NT2/D1 (cell line): ENCODE results near the gene PPP1CC.

Experiments
- DNase-seq: peaks from one replicate; pipeline ENCODE4 v3.0.0-alpha.2; 2011; ENCODE audit warnings: low read depth, low spot score
- H3K27me3 ChIP-seq: 2 replicates; pipeline ENCODE4 v1.6.0; 2011; ENCODE audit warnings: mild to moderate bottlenecking; ENCODE audit not compliant: insufficient read length, insufficient read depth
- H3K36me3 ChIP-seq: 2 replicates; pipeline ENCODE4 v1.6.1; 2011; ENCODE audit warnings: mild to moderate bottlenecking, low read length, mixed read lengths; ENCODE audit not compliant: insufficient read depth, insufficient read length
- H3K4me1 ChIP-seq: 2 replicates; pipeline ENCODE4 v1.5.1; 2011; ENCODE audit not compliant: insufficient read depth, insufficient read length
- H3K4me3 ChIP-seq: 2 replicates; pipeline ENCODE4 v1.5.1; 2011; ENCODE audit warnings: low read depth; ENCODE audit not compliant: insufficient read length
- H3K9ac ChIP-seq: 2 replicates; pipeline ENCODE4 v1.6.0; 2011; ENCODE audit warnings: low read depth; ENCODE audit not compliant: insufficient read length
- H3K9me3 ChIP-seq: 2 replicates; pipeline ENCODE4 v1.5.1; 2011; ENCODE audit warnings: mild to moderate bottlenecking, low read length; ENCODE audit not compliant: insufficient read depth
- SUZ12 ChIP-seq: IDR thresholded peaks from 2 replicates; pipeline ENCODE4 v1.6.1; 2011; ENCODE audit not compliant: insufficient read length, insufficient read depth; ENCODE audit errors: extremely low read depth
- YY1 ChIP-seq: IDR thresholded peaks from 2 replicates; pipeline ENCODE4 v1.6.1; 2011; ENCODE audit not compliant: insufficient read length, insufficient read depth
- ZNF274 ChIP-seq: IDR thresholded peaks from 2 replicates; pipeline ENCODE4 v1.6.1; 2011; ENCODE audit warnings: mild to moderate bottlenecking, low read depth, low read length

PPP1CC gene

GRCh38 chr12:110733900-110734299, 8.8 kb downstream of the PPP1CC start:
- no peak for TF ChIP-seq YY1
- TF ChIP-seq ZNF274, result no peak
- TF ChIP-seq SUZ12, result no peak
- peaks cover 8% of the 10 kb centered on the region for H3K4me1 ChIP-seq
- no peak overlapping the region for H3K9ac ChIP-seq
- H3K36me3 ChIP-seq, result peaks cover 81% of the 10 kb centered on the region
- H3K27me3 ChIP-seq, result no peaks in the 10 kb centered on the region
- no peaks in the 10 kb centered on the region for H3K9me3 ChIP-seq
- no peak overlapping the region for H3K4me3 ChIP-seq
- DNase-seq, result no peak

GRCh38 chr12:110733089-110733715, 9.5 kb downstream of the PPP1CC start:
- H3K9ac ChIP-seq, result no peak overlapping the region
- H3K4me1 ChIP-seq, result peaks cover 6% of the 10 kb centered on the region
- no peak for DNase-seq
- H3K4me3 ChIP-seq, result no peak overlapping the region
- H3K9me3 ChIP-seq, result no peaks in the 10 kb centered on the region
- H3K36me3 ChIP-seq, result peaks cover 81% of the 10 kb centered on the region
- TF ChIP-seq SUZ12, result no peak
- TF ChIP-seq YY1, result no peak
- TF ChIP-seq ZNF274, result no peak
- no peaks in the 10 kb centered on the region for H3K27me3 ChIP-seq

GRCh38 chr12:110732572-110732971, 10.1 kb downstream of the PPP1CC start:
- peaks cover 80% of the 10 kb centered on the region for H3K36me3 ChIP-seq
- no peak overlapping the region for H3K9ac ChIP-seq
- H3K27me3 ChIP-seq, result no peaks in the 10 kb centered on the region
- no peak for DNase-seq
- no peak overlapping the region for H3K4me3 ChIP-seq
- no peak for TF ChIP-seq ZNF274
- no peak for TF ChIP-seq YY1
- TF ChIP-seq SUZ12, result no peak
- H3K9me3 ChIP-seq, result no peaks in the 10 kb centered on the region
- H3K4me1 ChIP-seq, result peaks cover 6% of the 10 kb centered on the region

- Histone ChIP-seq H3K4me1 (peaks cover 6% of the 10 kb centered on the region), H3K27me3 (no peaks in the 10 kb centered on the region), H3K36me3 (peaks cover 87% of the 10 kb centered on the region), H3K9me3 (no peaks in the 10 kb centered on the region), H3K4me3 (no peak overlapping the region), H3K9ac (no peak overlapping the region)
- no peak for DNase-seq
- TF ChIP-seq ZNF274 (no peak), YY1 (no peak), SUZ12 (no peak)
These were observed 11.2 kb downstream of the PPP1CC start for GRCh38 chr12:110731479-110731878.

- Histone ChIP-seq H3K36me3 (peaks cover 93% of the 10 kb centered on the region), H3K9ac (no peak overlapping the region), H3K4me3 (no peak overlapping the region), H3K27me3 (no peaks in the 10 kb centered on the region), H3K9me3 (no peaks in the 10 kb centered on the region), H3K4me1 (peaks cover 6% of the 10 kb centered on the region)
- no peak for TF ChIP-seq SUZ12
- no peak for TF ChIP-seq ZNF274
- TF ChIP-seq YY1, result no peak
- DNase-seq, result no peak
These were observed 14.1 kb downstream of the PPP1CC start for GRCh38 chr12:110728628-110729027.

- Histone ChIP-seq H3K9ac (no peak overlapping the region), H3K4me1 (peaks cover 6% of the 10 kb centered on the region), H3K4me3 (no peak overlapping the region), H3K9me3 (no peaks in the 10 kb centered on the region), H3K36me3 (peaks cover 93% of the 10 kb centered on the region), H3K27me3 (no peaks in the 10 kb centered on the region)
- DNase-seq, result no peak
- no peak for TF ChIP-seq SUZ12
- TF ChIP-seq YY1, result no peak
- no peak for TF ChIP-seq ZNF274
These were observed 15.9 kb downstream of the PPP1CC start for GRCh38 chr12:110726708-110727369.

GRCh38 chr12:110726028-110726427, 16.7 kb downstream of the PPP1CC start:
- Histone ChIP-seq H3K36me3 (peaks cover 93% of the 10 kb centered on the region), H3K27me3 (no peaks in the 10 kb centered on the region), H3K4me1 (peaks cover 6% of the 10 kb centered on the region), H3K9ac (no peak overlapping the region), H3K9me3 (no peaks in the 10 kb centered on the region), H3K4me3 (no peak overlapping the region)
- no peak for DNase-seq
- TF ChIP-seq YY1 (no peak), ZNF274 (no peak), SUZ12 (no peak)
